Mesendoderm (in vitro differentiated cells): Measurements from ENCODE around the gene PTPRD.

Experiments
- DNase-seq: peaks from one replicate; pipeline ENCODE4 v3.0.0; 2013
- H2AK5ac ChIP-seq: 2 replicates; pipeline ENCODE4 v1.6.1; 2013; ENCODE audit warnings: low read length, inconsistent platforms
- H2BK120ac ChIP-seq: 2 replicates; pipeline ENCODE4 v1.6.1; 2013; ENCODE audit warnings: low read depth, mild to moderate bottlenecking, low read length, moderate library complexity, mixed read lengths
- H2BK15ac ChIP-seq: replicated peaks from 2 replicates; pipeline ENCODE4 v1.6.1; 2013; ENCODE audit warnings: low read depth, mild to moderate bottlenecking, moderate library complexity
- H2BK5ac ChIP-seq: 2 replicates; pipeline ENCODE4 v1.6.1; 2013; ENCODE audit warnings: low read length, inconsistent platforms
- H3K18ac ChIP-seq: 2 replicates; pipeline ENCODE4 v1.6.1; 2013; ENCODE audit warnings: mild to moderate bottlenecking, low read length, mixed read lengths
- H3K23ac ChIP-seq: one replicate; pipeline ENCODE4 v1.6.1; 2013; ENCODE audit warnings: low read length
- H3K27ac ChIP-seq: 2 replicates; pipeline ENCODE4 v1.5.1; 2013; ENCODE audit warnings: low read depth, mild to moderate bottlenecking, inconsistent platforms, low read length, moderate library complexity
- H3K27me3 ChIP-seq: 2 replicates; pipeline ENCODE4 v1.6.1; 2013; ENCODE audit warnings: low read length, control low read depth, mild to moderate bottlenecking, inconsistent platforms; ENCODE audit not compliant: insufficient read depth, poor library complexity
- H3K36me3 ChIP-seq: 2 replicates; pipeline ENCODE4 v1.6.1; 2013; ENCODE audit warnings: low read length, inconsistent platforms; ENCODE audit not compliant: control insufficient read depth, insufficient read depth
- H3K4ac ChIP-seq: one replicate; pipeline ENCODE4 v1.6.1; 2013; ENCODE audit warnings: low read depth, mild to moderate bottlenecking, low read length, moderate library complexity
- H3K4me1 ChIP-seq: 2 replicates; pipeline ENCODE4 v1.6.1; 2013; ENCODE audit warnings: low read depth, low read length, inconsistent platforms; ENCODE audit not compliant: control insufficient read depth
- H3K4me2 ChIP-seq: 2 replicates; pipeline ENCODE4 v1.6.1; 2013; ENCODE audit warnings: low read length
- H3K4me3 ChIP-seq: 2 replicates; pipeline ENCODE4 v1.5.1; 2013; ENCODE audit warnings: mild to moderate bottlenecking, low read length
- H3K56ac ChIP-seq: one replicate; pipeline ENCODE4 v1.6.1; 2013; ENCODE audit warnings: low read length
- H3K79me1 ChIP-seq: 2 replicates; pipeline ENCODE4 v1.6.1; 2013; ENCODE audit warnings: low read length, inconsistent platforms
- H3K79me2 ChIP-seq: 2 replicates; pipeline ENCODE4 v1.6.1; 2013; ENCODE audit warnings: mild to moderate bottlenecking, low read length; ENCODE audit not compliant: control insufficient read depth, insufficient read depth
- H3K9ac ChIP-seq: 2 replicates; pipeline ENCODE4 v1.6.1; 2013; ENCODE audit warnings: low read length, inconsistent platforms
- H4K5ac ChIP-seq: one replicate; pipeline ENCODE4 v1.6.1; 2013; ENCODE audit warnings: low read length
- H4K8ac ChIP-seq: one replicate; pipeline ENCODE4 v1.6.1; 2013; ENCODE audit warnings: low read depth, mild to moderate bottlenecking, control low read depth, low read length, moderate library complexity
- WGBS: extraction: QIAGEN DNeasy Blood & Tissue Kit; methylation state at CpG from one replicate; pipeline ENCODE4 v1.1.7; 2013; ENCODE audit warnings: low lambda C conversion rate, missing lambda C conversion rate; ENCODE audit not compliant: insufficient coverage; ENCODE audit errors: extremely low coverage; 5-methylcytosine and 5-hydroxymethylcytosine counted together

The PTPRD gene

GRCh38 chr9:9585920-9586319, 1026.9 kb downstream of the PTPRD start:
- Histone ChIP-seq H3K79me1 (no peaks in the 10 kb centered on the region), H3K27me3 (no peaks in the 10 kb centered on the region), H3K56ac (no peak overlapping the region), H4K8ac (no peak overlapping the region), H3K27ac (no peak overlapping the region), H3K4me2 (no peak overlapping the region), H3K4me1 (no peaks in the 10 kb centered on the region), H3K36me3 (no peaks in the 10 kb centered on the region), H3K4me3 (no peak overlapping the region), H2BK5ac (no peak overlapping the region), H3K23ac (no peak overlapping the region), H2BK15ac (no peak overlapping the region), H2BK120ac (no peak overlapping the region), H2AK5ac (no peak overlapping the region), H3K9ac (no peak overlapping the region), H3K79me2 (no peaks in the 10 kb centered on the region), H3K18ac (no peak overlapping the region), H3K4ac (no peak overlapping the region), H4K5ac (no peak overlapping the region)
- WGBS: no CpG with 5 or more reads among the region's 2 CpGs
- no peak for DNase-seq

- Histone ChIP-seq H2BK5ac (no peak overlapping the region), H4K5ac (no peak overlapping the region), H4K8ac (no peak overlapping the region), H3K18ac (no peak overlapping the region), H3K79me2 (no peaks in the 10 kb centered on the region), H3K27ac (no peak overlapping the region), H3K4me3 (no peak overlapping the region), H3K79me1 (no peaks in the 10 kb centered on the region), H3K4me1 (no peaks in the 10 kb centered on the region), H2BK15ac (no peak overlapping the region), H3K9ac (no peak overlapping the region), H3K4me2 (no peak overlapping the region), H3K27me3 (no peaks in the 10 kb centered on the region), H3K23ac (no peak overlapping the region), H3K4ac (no peak overlapping the region), H3K36me3 (no peaks in the 10 kb centered on the region), H2BK120ac (no peak overlapping the region), H2AK5ac (no peak overlapping the region), H3K56ac (no peak overlapping the region)
- no peak for DNase-seq
Measured at GRCh38 chr9:9574080-9574479, 1038.7 kb downstream of the PTPRD start.

GRCh38 chr9:9565700-9566099, 1047.1 kb downstream of the PTPRD start:
- no peak for DNase-seq
- Histone ChIP-seq H3K9ac (no peak overlapping the region), H2BK120ac (no peak overlapping the region), H3K4me2 (no peak overlapping the region), H3K27me3 (no peaks in the 10 kb centered on the region), H2BK15ac (no peak overlapping the region), H3K18ac (no peak overlapping the region), H3K4me3 (no peak overlapping the region), H3K56ac (no peak overlapping the region), H2BK5ac (no peak overlapping the region), H3K23ac (no peak overlapping the region), H2AK5ac (no peak overlapping the region), H3K79me2 (no peaks in the 10 kb centered on the region), H3K4ac (no peak overlapping the region), H3K4me1 (no peaks in the 10 kb centered on the region), H3K27ac (no peak overlapping the region), H4K5ac (no peak overlapping the region), H3K36me3 (no peaks in the 10 kb centered on the region), H3K79me1 (no peaks in the 10 kb centered on the region), H4K8ac (no peak overlapping the region)
- WGBS: no CpG with 5 or more reads among the region's 1 CpG

- Histone ChIP-seq H3K9ac (no peak overlapping the region), H3K4me1 (no peaks in the 10 kb centered on the region), H3K4me2 (no peak overlapping the region), H3K4me3 (no peak overlapping the region), H2BK15ac (no peak overlapping the region), H3K56ac (no peak overlapping the region), H3K27ac (no peak overlapping the region), H4K5ac (no peak overlapping the region), H2BK5ac (no peak overlapping the region), H2AK5ac (no peak overlapping the region), H3K79me1 (no peaks in the 10 kb centered on the region), H3K79me2 (no peaks in the 10 kb centered on the region), H2BK120ac (no peak overlapping the region), H3K4ac (no peak overlapping the region), H3K36me3 (no peaks in the 10 kb centered on the region), H3K27me3 (no peaks in the 10 kb centered on the region), H4K8ac (no peak overlapping the region), H3K18ac (no peak overlapping the region), H3K23ac (no peak overlapping the region)
- no peak for DNase-seq
Measured at GRCh38 chr9:9563817-9564216, 1049.0 kb downstream of the PTPRD start.

- Histone ChIP-seq H3K9ac (no peak overlapping the region), H3K56ac (no peak overlapping the region), H3K79me2 (no peaks in the 10 kb centered on the region), H3K4me3 (no peak overlapping the region), H3K4me1 (peaks cover 2% of the 10 kb centered on the region), H3K4ac (no peak overlapping the region), H3K27ac (no peak overlapping the region), H3K27me3 (no peaks in the 10 kb centered on the region), H2BK15ac (no peak overlapping the region), H2AK5ac (no peak overlapping the region), H3K23ac (no peak overlapping the region), H3K79me1 (no peaks in the 10 kb centered on the region), H3K18ac (no peak overlapping the region), H2BK5ac (no peak overlapping the region), H2BK120ac (no peak overlapping the region), H4K8ac (no peak overlapping the region), H4K5ac (no peak overlapping the region), H3K36me3 (no peaks in the 10 kb centered on the region), H3K4me2 (no peak overlapping the region)
- WGBS: no CpG with 5 or more reads among the region's 11 CpGs
- DNase-seq: no peak
Measured at GRCh38 chr9:9560382-9561035, 1052.3 kb downstream of the PTPRD start.

GRCh38 chr9:9558907-9559306, 1053.9 kb downstream of the PTPRD start:
- Histone ChIP-seq H3K23ac (no peak overlapping the region), H3K4me3 (no peak overlapping the region), H4K5ac (no peak overlapping the region), H2BK120ac (no peak overlapping the region), H2BK15ac (no peak overlapping the region), H2BK5ac (no peak overlapping the region), H3K56ac (no peak overlapping the region), H3K18ac (no peak overlapping the region), H3K27me3 (no peaks in the 10 kb centered on the region), H3K36me3 (no peaks in the 10 kb centered on the region), H3K79me1 (no peaks in the 10 kb centered on the region), H3K27ac (no peak overlapping the region), H3K79me2 (no peaks in the 10 kb centered on the region), H4K8ac (no peak overlapping the region), H3K9ac (no peak overlapping the region), H2AK5ac (no peak overlapping the region), H3K4me1 (peaks cover 2% of the 10 kb centered on the region), H3K4ac (no peak overlapping the region), H3K4me2 (no peak overlapping the region)
- WGBS: no CpG with 5 or more reads among the region's 7 CpGs
- no peak for DNase-seq
